HG03571 (cell line): ENCODE results near the gene GPR176.

Experiments used
- ATAC-seq: cut with Tn5 transposase; IDR thresholded peaks from one replicate; pipeline ENCODE4 v1.9.1; 2021; ENCODE audit not compliant: unreplicated experiment

The GPR176 gene, protein sequence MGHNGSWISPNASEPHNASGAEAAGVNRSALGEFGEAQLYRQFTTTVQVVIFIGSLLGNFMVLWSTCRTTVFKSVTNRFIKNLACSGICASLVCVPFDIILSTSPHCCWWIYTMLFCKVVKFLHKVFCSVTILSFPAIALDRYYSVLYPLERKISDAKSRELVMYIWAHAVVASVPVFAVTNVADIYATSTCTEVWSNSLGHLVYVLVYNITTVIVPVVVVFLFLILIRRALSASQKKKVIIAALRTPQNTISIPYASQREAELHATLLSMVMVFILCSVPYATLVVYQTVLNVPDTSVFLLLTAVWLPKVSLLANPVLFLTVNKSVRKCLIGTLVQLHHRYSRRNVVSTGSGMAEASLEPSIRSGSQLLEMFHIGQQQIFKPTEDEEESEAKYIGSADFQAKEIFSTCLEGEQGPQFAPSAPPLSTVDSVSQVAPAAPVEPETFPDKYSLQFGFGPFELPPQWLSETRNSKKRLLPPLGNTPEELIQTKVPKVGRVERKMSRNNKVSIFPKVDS

DNA sequence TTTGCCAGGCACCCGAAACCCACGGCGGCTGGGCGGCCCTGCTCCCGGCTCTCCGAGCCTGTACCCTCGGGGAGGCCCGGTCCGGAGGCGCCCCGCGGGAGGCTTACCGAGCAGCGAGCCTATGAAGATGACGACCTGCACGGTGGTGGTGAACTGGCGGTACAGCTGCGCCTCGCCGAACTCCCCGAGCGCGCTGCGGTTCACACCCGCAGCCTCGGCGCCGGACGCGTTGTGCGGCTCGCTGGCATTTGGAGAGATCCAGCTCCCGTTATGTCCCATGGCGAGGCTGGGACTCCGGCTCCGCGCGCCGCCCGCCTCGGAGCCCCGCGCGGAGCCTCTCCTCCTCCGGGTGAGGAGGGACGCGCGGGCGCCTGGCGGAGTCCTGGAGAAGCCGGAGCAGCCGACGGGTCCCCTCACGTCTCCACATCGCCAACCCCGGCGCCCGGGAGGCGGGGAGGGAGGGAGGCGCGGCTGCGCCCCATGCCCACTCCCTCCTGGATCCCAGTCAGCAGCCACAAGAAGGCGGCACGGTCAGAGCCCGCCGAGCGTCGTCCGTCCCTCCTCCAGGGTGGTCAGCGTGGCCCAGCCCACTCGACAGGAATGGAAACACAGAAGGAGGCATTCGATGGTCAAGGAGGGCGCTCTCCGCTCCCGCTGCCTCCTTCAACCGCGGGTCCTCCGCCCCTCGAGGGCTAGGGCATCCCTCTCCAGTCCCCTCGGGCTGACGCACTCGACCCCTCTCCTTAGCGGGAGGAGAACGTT is at the start of gene GPR176:
GPR176 (minus strand) TSS at position 519 of the 762 bp plus-strand sequence; CDS start at position 279, 240 bp downstream.
- no peak for ATAC-seq

DNA sequence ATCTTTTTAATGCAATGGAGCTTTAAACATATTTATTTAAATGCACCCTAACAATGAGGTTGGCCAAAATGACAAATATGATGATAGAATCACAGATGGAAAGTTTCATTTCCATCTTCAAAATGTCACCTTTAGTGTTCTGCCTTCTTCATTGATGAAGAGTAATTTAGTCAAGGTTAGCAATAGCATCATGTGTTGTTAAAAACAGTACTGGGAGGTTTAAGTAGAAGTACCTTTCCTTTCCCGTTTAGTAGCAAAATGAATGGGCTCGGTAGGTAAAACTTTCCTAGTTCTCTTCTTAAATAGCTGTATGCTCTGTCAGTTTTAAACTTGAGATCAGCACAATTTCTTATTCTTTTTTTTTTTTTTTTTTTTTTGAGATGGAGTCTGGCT is 48.9 kb upstream of the GPR176 start:
- no peak for ATAC-seq

DNA sequence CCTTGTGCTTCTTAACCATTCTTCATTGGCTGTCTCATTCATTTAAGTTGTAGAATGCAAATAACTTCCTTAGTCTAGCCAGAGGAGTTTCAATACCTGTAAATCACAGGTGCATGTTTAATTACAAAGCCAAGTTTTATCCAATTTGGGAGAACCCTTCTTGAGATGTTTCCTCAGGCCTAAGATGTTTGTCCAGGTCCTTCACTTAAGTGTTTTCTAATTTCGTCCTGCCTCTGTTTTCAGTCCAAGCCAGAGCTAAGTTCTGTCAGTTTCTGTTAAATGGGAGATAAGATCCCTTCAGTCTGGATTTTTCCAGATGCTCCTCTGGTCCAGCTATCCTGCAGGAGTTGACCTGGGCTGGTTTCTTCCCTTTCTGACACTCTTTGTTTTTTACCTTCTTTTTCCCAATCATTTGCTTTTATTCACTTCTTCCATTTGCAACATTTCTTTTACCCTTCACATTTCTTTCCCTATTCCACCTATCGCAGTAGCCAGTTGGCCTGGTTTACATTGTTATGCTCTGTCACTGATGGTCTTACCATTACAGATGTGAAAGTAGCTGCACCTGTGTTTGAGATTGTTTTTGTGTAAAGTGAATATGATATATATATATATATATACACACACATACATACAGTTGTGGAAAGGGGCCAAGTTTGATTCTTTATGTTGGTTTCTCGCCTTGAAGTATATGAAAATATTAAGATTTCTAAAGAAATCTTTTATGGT is 48.4 kb upstream of the GPR176 start:
- ATAC-seq: no peak

DNA sequence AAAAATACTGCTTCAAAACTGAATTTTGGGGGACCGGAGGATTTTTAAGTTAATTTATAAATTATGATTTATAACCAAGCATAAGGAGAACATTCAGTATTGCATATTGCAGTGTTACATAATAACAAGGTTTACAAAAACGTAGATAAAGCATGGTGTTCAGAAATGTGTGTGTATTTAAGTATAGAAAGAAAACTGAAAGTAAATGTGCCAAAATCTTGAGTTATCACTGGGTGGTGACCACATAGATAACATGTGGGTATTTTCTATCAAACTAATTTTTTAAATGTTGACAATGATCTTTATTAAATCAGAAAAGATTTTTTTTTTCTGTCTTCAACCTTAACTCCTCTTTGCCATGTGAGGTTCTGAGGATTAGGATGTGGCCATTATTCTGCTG is 46.5 kb upstream of the GPR176 start:
- no peak for ATAC-seq

DNA sequence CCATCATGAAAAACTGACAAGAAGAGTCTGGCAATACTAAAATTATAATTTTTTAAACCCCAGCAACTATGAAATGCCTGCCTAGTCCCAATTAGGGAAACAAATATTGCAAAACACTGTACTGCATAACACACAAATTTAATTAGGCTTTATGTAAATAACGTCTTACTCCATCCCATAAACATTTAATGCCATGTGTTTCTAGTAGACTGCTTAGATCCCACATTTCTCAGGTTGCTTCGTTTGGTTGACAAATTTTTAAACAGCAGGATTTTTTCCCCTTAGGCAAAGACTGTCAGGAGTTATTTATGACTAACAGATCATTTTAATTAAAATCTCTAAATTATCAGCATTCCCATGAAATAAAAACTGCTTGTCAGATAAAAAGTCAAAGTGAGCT is 43.7 kb upstream of the GPR176 start:
- ATAC-seq: no peak

DNA sequence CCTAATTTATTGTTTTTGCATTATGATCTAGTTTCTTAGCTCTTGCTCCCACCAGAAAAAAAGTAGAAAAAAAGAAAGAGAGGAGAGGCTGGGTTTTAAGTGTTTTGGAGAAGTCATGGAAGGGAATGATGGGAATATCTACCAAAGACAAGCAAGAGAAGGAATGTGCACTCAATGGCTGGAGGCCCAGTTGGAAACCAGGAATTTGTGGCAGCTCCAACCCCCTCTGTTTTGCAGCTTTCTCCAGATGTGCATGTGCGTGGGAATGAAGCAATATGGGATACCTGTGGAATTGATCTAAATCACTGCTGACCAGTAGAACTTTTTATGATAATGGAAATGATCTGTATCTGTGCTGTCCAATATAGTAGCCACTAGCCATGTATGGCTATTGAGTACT is 41.0 kb upstream of the GPR176 start:
- no peak for ATAC-seq

DNA sequence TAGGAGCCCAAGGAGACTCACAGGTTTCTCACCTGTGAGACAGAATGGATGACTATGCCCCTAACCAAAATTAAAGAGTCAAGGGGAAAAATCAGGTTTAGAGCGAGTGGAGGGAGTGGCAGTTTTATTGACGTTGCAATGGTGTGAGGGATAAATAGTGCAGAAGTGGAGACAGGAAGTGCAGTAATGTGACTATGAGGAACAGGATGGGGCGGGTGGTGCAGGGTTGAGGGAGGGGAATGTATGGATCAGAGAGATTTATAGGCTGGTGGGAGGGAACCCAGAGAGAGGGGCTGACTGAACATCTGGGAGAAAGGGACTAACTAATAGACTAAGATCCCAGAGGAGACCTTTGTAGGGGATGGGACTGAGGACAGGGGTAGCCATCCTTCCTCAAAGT is 40.3 kb upstream of the GPR176 start:
- ATAC-seq: no peak

DNA sequence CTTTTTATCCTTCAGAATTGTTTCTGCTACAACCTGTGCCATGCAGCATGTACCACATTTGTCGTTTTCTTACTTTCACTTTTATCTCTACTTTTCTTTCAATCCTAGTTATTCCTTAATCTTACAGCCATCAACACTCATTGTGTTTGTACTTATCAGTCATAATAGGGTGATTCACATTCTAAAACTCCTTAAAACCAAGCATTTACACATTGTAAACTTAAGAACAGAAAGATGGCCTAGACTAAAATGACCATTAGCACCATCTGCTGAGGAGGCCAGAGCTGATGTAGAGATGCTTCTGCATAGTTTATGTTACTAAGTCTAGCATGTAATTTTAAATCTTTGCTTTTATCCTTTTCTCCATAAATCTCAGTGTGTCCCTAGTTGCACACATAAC is 39.3 kb upstream of the GPR176 start:
- no peak for ATAC-seq

DNA sequence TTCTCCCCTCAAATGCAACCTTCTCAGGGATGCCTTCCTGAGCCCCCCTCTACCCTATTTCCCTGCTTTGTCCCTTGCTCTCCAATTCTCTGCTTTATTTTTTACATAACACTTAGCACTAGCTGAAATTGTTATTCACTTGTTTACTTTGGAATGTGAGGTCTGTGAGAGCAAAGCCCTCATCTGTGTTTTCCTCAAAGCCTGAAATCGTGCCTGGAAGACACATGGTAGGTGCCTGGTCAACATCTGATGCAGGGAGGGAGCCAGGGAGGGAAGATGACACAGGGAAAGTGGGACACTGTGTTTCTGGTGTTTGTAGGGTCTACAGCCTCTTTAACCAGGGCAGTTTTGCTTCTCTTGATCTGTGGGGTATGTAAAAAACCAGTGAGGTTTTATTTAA is 37.4 kb upstream of the GPR176 start:
- ATAC-seq: no peak

DNA sequence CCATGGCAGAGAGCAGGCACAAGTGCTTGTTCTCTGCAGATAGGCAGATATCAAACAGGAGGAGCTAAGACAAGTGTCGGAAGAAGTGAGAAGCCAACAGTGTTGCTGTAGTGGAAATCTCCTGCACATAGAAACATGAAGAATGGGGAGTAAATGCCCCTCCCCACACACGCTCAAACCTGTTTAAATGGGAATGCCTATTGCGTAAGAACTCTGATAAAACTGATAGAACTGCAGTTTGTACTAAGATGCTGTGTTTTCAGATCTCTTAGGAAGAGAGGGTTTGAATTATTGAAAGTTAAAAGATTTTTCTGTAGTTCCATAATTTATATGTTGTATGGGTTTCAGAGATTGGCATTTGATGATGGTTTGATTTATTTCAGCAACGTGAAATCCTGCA is 33.5 kb upstream of the GPR176 start:
- no peak for ATAC-seq

DNA sequence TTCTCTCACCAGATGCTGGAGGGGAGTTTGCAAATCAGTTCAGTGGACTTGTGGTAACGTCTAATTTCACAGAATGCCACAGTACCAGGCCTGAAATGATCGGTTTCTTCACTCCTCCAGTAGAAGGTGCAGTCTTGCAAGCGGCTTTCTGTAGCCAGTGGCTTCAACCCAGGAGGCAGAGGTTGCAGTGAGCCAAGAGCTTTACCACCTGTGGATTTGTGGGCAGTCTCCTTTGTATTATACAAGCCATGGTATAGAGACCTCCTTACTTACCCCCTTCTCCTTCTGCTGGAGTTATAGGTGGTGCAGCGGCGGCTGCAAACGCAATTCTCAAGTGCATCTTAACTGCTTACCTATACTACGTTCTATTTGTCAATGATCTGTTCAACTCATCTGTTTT is 31.5 kb upstream of the GPR176 start:
- ATAC-seq: no peak

DNA sequence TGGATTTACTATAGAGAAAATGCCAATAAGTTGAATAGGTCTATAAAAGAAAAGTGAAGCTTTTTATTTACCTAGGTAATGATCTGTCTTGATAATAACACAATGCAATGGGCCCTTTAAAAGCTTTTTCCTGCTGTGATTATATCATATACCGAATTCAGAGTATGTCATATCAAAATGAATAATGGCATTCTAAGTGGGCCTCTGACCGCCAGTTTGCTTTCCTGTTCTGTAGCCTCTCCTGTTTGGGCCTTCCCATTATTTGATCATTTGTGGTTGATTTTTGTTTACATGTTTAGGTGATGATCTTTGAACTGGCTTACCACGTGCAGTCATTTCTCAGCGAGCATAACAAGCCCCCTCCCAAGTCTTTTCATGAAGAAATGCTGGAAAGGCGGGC is 28.8 kb upstream of the GPR176 start:
- no peak for ATAC-seq

DNA sequence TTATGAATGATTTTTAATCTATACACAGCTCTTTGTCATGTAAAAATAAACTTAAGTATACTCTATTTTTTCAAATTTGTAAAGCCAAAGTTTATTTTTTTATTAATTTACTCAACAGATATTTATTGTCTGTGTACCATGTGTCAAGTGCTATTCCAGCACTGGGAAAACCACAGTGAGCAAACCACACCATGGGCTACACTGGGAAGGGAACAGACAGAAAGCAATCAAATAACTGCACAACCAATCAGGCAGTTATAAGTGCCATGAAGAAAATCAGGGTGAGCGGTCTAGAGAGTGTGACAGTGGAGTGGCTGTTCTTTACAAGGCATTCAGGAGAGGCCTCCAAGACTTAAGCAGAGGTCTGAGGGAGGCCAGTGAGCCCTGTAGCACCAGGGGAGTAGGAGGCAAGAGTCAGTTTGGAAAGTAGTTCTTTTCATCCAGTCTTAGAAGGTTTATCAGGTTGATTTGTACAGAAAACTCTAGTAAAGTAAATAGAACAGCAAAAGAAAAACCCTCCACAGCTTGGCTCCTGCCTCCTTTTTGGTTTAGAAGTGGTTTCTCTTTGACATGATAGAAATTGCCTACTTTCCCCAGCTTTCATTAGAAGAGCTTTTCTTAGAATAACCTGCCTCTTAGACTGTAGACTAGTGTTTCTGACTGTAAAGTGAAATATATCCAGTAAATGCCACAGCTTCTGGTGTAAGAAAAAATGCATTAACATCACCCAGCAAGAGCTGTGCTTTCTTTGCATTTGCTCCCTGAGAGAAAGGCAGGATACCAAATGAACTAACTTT is 27.5 kb upstream of the GPR176 start:
- no peak for ATAC-seq

DNA sequence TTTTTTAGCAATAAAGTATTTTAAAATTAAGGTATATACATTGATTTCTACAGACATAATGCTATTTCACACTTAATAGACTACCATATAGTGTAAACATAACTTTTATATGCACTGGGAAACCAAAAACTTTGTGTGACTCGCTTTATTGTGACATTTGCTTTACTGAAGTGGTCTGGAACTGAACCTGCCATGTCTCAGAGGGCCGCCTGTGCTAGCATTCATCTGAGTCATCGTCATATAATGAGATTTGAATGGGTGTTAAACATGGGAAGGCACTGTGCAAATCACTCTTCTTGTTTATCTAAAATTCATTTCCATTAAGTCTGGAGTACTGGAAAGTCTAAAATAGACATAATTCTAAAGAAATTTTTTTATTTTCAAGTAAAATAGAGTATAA is 26.8 kb upstream of the GPR176 start:
- ATAC-seq: no peak

DNA sequence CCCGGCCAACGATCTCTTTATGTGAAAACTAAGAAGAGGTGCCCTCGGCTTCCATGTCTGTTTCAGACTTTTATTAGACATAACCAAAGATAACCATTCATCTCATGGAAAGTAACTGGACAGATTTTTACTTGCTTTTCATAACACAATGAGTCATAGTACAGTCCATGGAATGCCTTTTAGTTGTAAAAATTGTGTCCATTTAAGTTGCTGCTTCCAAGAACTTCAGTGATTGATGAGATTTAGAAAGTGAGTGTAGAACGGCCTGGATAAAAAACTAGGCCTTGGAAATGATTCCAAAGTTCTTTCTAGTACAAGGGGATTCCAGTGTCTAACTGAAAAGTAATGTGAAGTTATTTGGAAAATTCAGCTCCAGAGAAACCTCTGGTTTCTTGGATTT is 24.7 kb upstream of the GPR176 start:
- no peak for ATAC-seq

DNA sequence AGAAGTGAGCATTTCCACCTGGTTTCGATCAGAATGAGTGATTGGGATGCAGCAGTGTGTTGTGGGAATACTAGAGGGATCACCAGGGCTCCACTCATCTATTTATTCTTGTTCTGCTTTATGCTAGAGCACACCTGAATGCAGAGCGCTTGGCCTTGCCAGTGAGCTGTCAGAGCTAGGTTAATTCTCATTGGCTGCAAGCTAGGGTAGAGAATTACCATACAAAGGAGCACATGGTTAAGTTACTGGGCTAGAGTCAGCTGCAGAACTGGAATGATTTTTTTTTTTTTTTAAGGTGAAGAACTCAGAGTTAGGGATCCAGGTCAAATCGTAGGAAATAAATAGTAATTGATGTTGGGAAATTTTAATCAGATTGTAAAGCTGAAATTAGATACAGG is 22.7 kb upstream of the GPR176 start:
- no peak for ATAC-seq

DNA sequence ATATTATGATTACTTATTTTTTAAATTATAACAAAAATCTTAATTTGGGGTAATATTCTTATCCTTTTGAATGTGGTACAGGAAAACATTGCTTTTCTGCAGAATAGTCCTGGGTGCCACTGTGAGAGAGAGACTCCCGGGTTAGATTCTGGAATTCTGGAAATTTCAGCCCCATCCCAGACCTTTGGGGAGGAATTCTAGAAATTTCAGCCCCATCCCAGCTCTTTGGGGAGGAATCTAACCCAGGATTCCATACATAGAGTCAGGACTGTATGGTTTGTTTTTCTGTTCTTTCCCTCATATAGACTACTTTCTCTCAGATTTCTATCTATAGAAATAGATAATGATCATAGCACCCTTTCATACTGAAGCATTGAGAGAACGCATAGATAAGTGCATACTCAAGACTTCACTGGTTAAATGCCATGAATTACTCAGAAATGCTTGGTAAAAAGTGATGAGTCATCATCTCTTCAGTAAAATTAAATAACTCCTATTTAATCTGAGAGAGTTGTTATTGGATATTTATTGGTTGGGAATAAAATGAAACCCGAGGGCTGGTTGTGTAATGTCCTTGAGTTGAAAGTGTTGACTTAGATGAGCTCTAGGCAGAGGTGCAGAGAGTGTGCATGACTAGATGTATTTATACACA is 22.2 kb upstream of the GPR176 start:
- ATAC-seq: no peak

DNA sequence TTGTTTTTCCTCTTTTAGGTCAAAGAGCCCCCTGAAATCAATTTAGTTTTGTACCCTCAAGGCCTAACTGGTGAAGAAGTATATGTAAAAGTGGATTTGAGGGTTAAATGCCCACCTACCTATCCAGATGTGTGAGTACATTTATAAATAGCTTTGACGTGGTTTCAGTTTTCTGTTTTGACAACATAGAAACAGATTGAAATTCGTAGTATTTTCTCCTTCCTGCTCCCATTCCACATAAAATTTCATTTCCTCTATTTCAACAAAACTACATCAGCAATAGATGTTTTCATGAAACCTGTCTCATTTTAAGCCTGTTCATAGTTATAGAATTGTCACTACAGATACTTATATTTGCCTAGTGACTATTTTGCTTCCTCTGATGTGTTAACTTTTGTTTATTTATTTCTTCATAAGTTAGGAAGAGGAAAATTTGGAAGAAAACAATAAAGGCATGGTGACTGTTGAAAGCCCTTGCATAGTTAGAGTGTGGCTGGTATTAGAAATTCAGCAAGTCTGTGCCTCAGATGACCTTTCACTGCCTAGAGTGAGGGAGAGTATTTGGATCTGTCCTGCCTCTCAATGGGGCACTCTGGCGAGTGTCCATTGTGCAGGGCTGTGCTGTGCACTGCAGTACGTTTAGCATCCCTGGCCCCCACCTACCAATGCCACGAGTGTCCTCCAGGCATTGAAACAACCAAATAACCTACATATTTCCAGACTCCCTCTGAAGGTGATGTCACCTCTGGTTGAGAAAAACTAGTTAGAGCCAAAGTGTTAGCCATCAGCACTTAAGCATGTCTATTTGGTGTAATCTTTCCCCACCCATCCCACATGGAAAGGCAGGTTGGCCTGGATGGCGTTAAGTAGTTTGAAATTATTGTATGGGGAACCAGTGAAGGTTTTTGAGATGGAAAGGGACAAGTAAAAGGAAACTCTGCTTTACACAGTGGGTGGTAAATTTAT is 19.7 kb upstream of the GPR176 start:
- ATAC-seq: no peak

DNA sequence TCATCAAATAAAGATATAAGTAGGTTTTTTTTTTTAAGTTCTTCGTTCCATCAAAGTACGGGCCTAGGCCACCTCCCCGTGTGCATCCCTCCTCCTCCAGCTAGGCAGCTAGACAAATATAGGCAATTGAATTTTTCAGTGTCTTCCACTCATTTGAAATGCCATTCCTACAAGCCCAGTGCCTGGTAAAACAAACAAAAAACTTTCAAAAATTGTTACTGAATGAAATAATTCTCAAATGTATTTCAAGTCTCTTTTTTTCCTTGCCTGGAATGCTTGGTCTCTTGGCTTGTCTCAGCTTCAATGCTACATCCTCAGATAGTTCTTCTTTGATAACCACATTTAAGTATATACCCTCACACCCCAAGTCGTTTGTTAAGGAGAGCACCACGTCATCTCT is 17.6 kb upstream of the GPR176 start:
- ATAC-seq: no peak
